CD8-positive, alpha-beta memory T cell (primary cell): ENCODE measurements around the gene REXO1. TPM values are rescaled to one million over a fixed set of nuclear protein-coding genes. Genes with fewer than 3 reads are reported as not detected.
"Not testable (repeated sequence)": the region's sequence is repeated elsewhere in the genome, so short reads cannot be mapped to it uniquely, and the experiment has no call there.

Experiments
- CTCF ChIA-PET: fragments of 350-600 bp; sonication (Branson Sonifier 250); formaldehyde crosslinking; loops from one replicate; lab custom pipeline; 2021; ENCODE audit warnings: antibody characterized with exemption; lab: Charles Lee
- POLR2A ChIA-PET: fragments of 350-600 bp; sonication (Branson Sonifier 250); formaldehyde crosslinking; loops from one replicate; lab custom pipeline; 2021; ENCODE audit warnings: antibody characterized with exemption; lab: Charles Lee
- DNase-seq, 5 donors: peaks; one replicate each; pipeline versions ENCODE4 v3.0.0 to v3.0.0-alpha.2; 2020 to 2022; ENCODE audit warnings: mixed read lengths in 1 of 5
- H3K27ac ChIP-seq: one replicate; pipeline ENCODE4 v1.7.0; 2013; ENCODE audit warnings: low read depth, mild to moderate bottlenecking, low read length, moderate library complexity
- H3K27me3 ChIP-seq: 2 replicates; pipeline ENCODE4 v1.7.0; 2013; ENCODE audit warnings: low read length, mild to moderate bottlenecking; ENCODE audit not compliant: insufficient read depth, poor library complexity, severe bottlenecking
- H3K36me3 ChIP-seq: 2 replicates; pipeline ENCODE4 v1.7.0; 2013; ENCODE audit warnings: mild to moderate bottlenecking, low read length, moderate library complexity; ENCODE audit not compliant: insufficient read depth
- H3K4me1 ChIP-seq: 2 replicates; pipeline ENCODE4 v1.7.0; 2013; ENCODE audit warnings: mild to moderate bottlenecking, low read length, moderate library complexity; ENCODE audit not compliant: insufficient read depth
- H3K4me3 ChIP-seq: 2 replicates; pipeline ENCODE4 v1.7.0; 2013; ENCODE audit warnings: mild to moderate bottlenecking, low read length
- H3K9me3 ChIP-seq: 2 replicates; pipeline ENCODE4 v1.7.0; 2013; ENCODE audit warnings: mild to moderate bottlenecking, low read length
- H3K27ac Mint-ChIP-seq, 8 donors: one replicate each; pipeline ENCODE4 v1.8.0; 2020 to 2021; ENCODE audit warnings: mixed read lengths in 8 of 8, mild to moderate bottlenecking in 6 of 8, inconsistent platforms in 3 of 8, moderate library complexity in 3 of 8
- H3K27me3 Mint-ChIP-seq, 2 donors: one replicate each; pipeline ENCODE4 v1.8.0; 2020 to 2021; ENCODE audit warnings: mixed read lengths in 2 of 2, mild to moderate bottlenecking in 1 of 2, moderate library complexity in 1 of 2
- H3K36me3 Mint-ChIP-seq, 3 donors: one replicate each; pipeline ENCODE4 v1.8.0; 2020 to 2021; ENCODE audit warnings: mixed read lengths in 3 of 3, inconsistent platforms in 1 of 3, mild to moderate bottlenecking in 1 of 3
- H3K4me1 Mint-ChIP-seq, 3 donors: one replicate each; pipeline ENCODE4 v1.8.0; 2020 to 2021; ENCODE audit warnings: mixed read lengths in 3 of 3, inconsistent platforms in 1 of 3, mild to moderate bottlenecking in 1 of 3
- H3K4me3 Mint-ChIP-seq, 7 donors: one replicate each; pipeline ENCODE4 v1.8.0; 2020 to 2021; ENCODE audit warnings: mixed read lengths in 7 of 7, mild to moderate bottlenecking in 6 of 7, moderate library complexity in 4 of 7, inconsistent platforms in 2 of 7
- H3K9me3 Mint-ChIP-seq, 5 donors: one replicate each; pipeline ENCODE4 v1.8.0; 2020 to 2022; ENCODE audit warnings: mixed read lengths in 5 of 5, mild to moderate bottlenecking in 3 of 5, moderate library complexity in 2 of 5, inconsistent platforms in 1 of 5
- polyA plus RNA-seq: library from polyadenylated mRNA; unstranded; fragments of 300-500 nt; fragmentation: Illumina TruSeq; gene quantifications from one replicate; pipeline ENCODE4 v1.2.3, GENCODE V29; 2021
- total RNA-seq, 2 experiments: library from RNA; stranded (reverse); gene quantifications; one replicate each; pipeline ENCODE4 v1.2.3, GENCODE V29; 2021

Gene REXO1
- total and polyA plus RNA-seq, 3 experiments from 2014 or later = 8.7 to 63.7 (median 61.0) TPM

DNA sequence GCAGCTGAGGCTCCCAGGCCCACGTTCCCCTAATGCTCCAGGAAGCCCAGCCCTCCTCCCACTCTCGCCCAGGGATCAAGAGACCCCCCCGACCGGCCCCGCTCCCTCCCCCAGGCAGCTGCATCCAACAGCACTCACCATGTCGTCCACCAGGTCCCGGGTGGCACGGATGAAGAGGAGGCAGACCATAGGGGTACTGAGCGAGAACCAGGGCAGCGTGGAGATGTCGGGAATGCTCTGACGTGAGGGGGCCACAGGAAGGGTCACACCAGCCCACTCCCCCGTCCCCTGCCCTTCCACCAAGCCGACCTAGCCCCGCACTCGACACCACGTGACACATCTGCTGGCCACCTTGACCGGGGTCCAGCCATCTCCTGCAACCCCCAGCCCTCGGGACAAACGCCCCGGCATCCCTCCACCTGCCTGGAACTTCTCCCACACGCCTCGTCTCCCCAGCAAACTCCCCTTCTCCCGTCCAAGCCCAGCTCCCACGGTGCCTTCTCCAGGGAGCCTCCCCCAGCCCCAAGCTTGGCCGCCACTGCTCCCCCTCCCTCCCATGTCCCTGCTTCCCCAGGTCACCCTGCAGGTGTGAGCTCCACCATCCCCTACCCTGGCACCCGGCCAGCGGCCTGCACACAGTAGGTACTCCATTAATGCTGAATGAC is 41.1 kb downstream of the REXO1 start:
- Mint-ChIP-seq H3K4me1 (peaks cover 0 to 5% (median 2%) of the 10 kb centered on the region in 3 donors), H3K36me3 (no peaks in the 10 kb centered on the region), H3K27ac (no peak overlapping the region), H3K27me3 (no peaks in the 10 kb centered on the region), H3K4me3 (no peak overlapping the region), H3K9me3 (no peaks in the 10 kb centered on the region)
- Histone ChIP-seq H3K36me3 (no peaks in the 10 kb centered on the region), H3K27me3 (no peaks in the 10 kb centered on the region), H3K27ac (no peak overlapping the region), H3K9me3 (no peaks in the 10 kb centered on the region), H3K4me1 (peaks cover 4% of the 10 kb centered on the region), H3K4me3 (no peak overlapping the region)
- ChIA-PET CTCF (interaction anchor here (1.8 kb wide), 1 partner anchor 19 kb away, joined by 5 read pairs; no protein-coding TSS in a partner anchor), POLR2A (interaction anchor here (0.6 kb wide), 1 partner anchor 105 kb away, joined by 5 read pairs; no protein-coding TSS in a partner anchor)
- no peak for DNase-seq

DNA sequence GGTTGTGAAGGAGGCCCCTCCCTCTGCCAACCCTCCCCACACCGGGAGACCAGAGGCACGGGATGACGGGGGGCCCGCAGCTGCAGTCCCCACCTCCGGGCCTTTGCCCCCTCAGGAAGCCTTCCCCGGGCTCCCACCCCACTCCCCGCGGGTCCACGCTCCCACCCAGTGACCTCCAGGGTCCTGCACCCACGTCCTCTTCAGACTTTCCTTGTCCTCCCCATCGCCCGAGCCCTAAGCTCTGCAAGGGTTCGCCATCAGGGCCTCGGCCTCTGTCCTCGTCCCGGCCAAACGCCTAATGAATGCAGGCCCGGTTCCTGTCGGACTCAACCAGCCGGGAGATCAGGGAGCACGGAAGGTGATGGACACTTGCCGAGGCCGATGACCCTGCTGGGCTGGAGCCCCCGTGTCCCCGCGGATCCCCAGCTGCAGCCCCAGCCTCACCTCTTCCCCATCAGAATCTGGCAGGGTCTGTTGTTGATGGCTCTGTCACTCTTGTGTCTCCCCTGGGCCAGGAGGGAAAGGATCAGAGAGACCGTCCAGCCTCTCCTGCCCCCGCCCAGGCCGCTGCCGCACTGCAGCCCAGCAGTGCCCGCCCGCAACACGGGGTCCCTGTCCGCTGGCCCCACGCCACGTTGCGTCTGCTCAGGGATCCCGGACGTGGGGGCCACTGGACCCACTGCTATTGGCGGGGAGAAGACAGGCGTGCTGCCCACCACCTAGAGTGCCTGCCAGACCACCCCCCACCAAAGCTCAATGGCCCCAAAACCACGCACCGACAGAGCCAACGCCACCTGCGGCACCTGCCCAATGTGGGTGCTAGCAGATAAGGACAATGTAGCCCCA is 41.9 kb downstream of the REXO1 start:
- no peaks in the 10 kb centered on the region for H3K36me3 ChIP-seq
- H3K4me3 Mint-ChIP-seq = no peak overlapping the region
- peaks cover 0 to 2% (median under 1%) of the 10 kb centered on the region in 3 donors for H3K4me1 Mint-ChIP-seq
- H3K27me3 Mint-ChIP-seq = no peaks in the 10 kb centered on the region
- no peaks in the 10 kb centered on the region for H3K9me3 Mint-ChIP-seq
- H3K27ac Mint-ChIP-seq = no peak overlapping the region
- H3K36me3 Mint-ChIP-seq = no peaks in the 10 kb centered on the region
- ChIA-PET CTCF (interaction anchor here (1.8 kb wide), 1 partner anchor 20 kb away, joined by 5 read pairs; no protein-coding TSS in a partner anchor), POLR2A (no interaction called here)
- no peaks in the 10 kb centered on the region for H3K4me1 ChIP-seq
- no peak for DNase-seq
- H3K4me3 ChIP-seq = no peak overlapping the region
- H3K9me3 ChIP-seq = no peaks in the 10 kb centered on the region
- H3K27ac ChIP-seq = no peak overlapping the region
- H3K27me3 ChIP-seq = no peaks in the 10 kb centered on the region

DNA sequence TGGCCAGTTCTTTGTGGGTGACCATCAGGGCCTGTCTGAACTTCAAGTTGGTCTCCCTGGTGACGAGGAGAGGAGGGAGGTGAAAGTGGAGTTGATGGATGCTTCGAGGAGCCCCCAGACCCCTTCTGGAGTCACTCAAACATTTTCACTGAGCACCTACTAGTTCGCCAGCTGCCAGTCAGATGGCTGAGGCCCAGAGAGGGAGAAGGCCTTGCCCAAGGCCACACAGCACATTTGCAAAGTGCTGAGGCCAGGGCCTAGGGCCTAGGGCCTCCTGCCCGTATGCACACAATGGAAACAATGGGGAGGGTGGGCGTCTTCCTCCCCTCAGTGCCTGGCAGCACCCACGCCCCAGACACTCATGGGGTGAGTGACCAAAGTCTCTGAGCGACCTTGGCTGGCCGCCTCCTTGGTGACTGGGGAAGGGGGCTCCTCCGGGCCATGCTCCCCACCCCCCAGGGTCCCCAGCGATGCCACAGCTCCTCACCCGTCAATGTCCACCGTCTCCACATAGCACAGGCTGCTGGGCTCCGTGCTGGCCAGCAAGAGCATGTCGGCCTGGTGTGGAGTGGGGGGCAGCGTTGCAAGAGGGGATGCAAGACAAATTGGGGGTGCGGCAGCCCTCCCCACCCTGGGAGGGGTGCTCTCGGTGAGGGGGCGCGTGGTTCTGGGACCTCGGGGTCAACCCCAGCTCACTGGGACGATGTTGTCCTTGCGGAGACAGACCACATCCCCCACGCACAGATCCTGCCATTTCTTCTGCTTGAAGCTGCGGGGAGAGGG is 42.7 kb downstream of the REXO1 start:
- H3K27ac Mint-ChIP-seq = no peak overlapping the region

GRCh38 chr19:1804858-1805257 is 43.4 kb downstream of the REXO1 start:
- Mint-ChIP-seq H3K4me1 (no peaks in the 10 kb centered on the region), H3K4me3 (no peak overlapping the region), H3K36me3 (peaks cover 0 to 3% (median 2%) of the 10 kb centered on the region in 3 donors), H3K27me3 (no peaks in the 10 kb centered on the region), H3K27ac (no peak overlapping the region), H3K9me3 (no peaks in the 10 kb centered on the region)
- CTCF ChIA-PET = no interaction called here
- H3K36me3 ChIP-seq = no peaks in the 10 kb centered on the region
- H3K4me3 ChIP-seq = no peak overlapping the region
- no peaks in the 10 kb centered on the region for H3K9me3 ChIP-seq
- POLR2A ChIA-PET = interaction anchor here (0.6 kb wide), 1 partner anchor 256 kb away, joined by 5 read pairs; no protein-coding TSS in a partner anchor
- H3K4me1 ChIP-seq = no peaks in the 10 kb centered on the region
- DNase-seq = no peak
- no peak overlapping the region for H3K27ac ChIP-seq
- H3K27me3 ChIP-seq = no peaks in the 10 kb centered on the region

More for the DNA sequence above, 42.7 kb downstream of the REXO1 start:
- Histone ChIP-seq H3K27me3 (no peaks in the 10 kb centered on the region), H3K27ac (no peak overlapping the region), H3K4me3 (no peak overlapping the region), H3K9me3 (no peaks in the 10 kb centered on the region), H3K4me1 (no peaks in the 10 kb centered on the region), H3K36me3 (no peaks in the 10 kb centered on the region)
- Mint-ChIP-seq H3K4me3 (no peak overlapping the region), H3K27me3 (no peaks in the 10 kb centered on the region), H3K9me3 (no peaks in the 10 kb centered on the region), H3K4me1 (no peaks in the 10 kb centered on the region), H3K36me3 (no peaks in the 10 kb centered on the region)
- DNase-seq = no peak
- ChIA-PET POLR2A (no interaction called here), CTCF (no interaction called here)

- Mint-ChIP-seq H3K9me3 (no peaks in the 10 kb centered on the region), H3K27me3 (peaks cover 2 to 5% of the 10 kb centered on the region in 2 donors), H3K36me3 (peaks cover 0 to 3% (median 2%) of the 10 kb centered on the region in 3 donors), H3K4me1 (peaks cover 0 to 5% (median 5%) of the 10 kb centered on the region in 3 donors), H3K27ac (no peak overlapping the region), H3K4me3 (no peak overlapping the region)
- Histone ChIP-seq H3K27ac (no peak overlapping the region), H3K9me3 (no peaks in the 10 kb centered on the region), H3K4me1 (peaks cover 4% of the 10 kb centered on the region), H3K27me3 (no peaks in the 10 kb centered on the region), H3K4me3 (no peak overlapping the region), H3K36me3 (no peaks in the 10 kb centered on the region)
- CTCF ChIA-PET = no interaction called here
- POLR2A ChIA-PET = no interaction called here
- no peak for DNase-seq
Measured at GRCh38 chr19:1799695-1800342, 48.5 kb downstream of the REXO1 start.

DNA sequence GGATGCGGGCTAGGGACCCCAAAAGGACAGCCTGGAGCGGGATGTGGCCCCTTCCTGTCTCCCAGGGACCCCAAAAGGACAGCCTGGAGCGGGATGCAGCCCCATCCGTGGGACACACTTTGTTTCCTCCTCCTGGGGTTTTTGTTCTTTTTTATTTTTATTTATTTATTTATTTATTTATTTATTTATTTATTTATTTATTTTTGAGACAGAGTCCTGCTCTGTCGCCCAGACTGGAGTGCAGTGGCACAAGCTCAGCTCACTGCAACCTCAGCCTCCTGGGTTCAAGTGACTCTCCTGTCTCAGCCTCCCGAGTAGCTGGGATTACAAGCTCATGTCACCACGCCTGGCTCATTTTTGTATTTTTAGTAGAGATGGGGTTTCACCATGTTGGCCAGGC is 51.0 kb downstream of the REXO1 start:
- POLR2A ChIA-PET, H3K9me3 Mint-ChIP-seq, H3K27ac ChIP-seq, H3K27ac Mint-ChIP-seq, H3K4me3 ChIP-seq, H3K4me1 ChIP-seq, H3K4me3 Mint-ChIP-seq, H3K9me3 ChIP-seq, H3K27me3 ChIP-seq, DNase-seq, H3K36me3 Mint-ChIP-seq, H3K4me1 Mint-ChIP-seq, H3K36me3 ChIP-seq: not testable (repeated sequence)
- CTCF ChIA-PET = interaction anchor here (5.8 kb wide), 1 partner anchor 29 kb away, joined by 28 read pairs; no protein-coding TSS in a partner anchor
- peaks cover 2 to 11% of the 10 kb centered on the region in 2 donors for H3K27me3 Mint-ChIP-seq

DNA sequence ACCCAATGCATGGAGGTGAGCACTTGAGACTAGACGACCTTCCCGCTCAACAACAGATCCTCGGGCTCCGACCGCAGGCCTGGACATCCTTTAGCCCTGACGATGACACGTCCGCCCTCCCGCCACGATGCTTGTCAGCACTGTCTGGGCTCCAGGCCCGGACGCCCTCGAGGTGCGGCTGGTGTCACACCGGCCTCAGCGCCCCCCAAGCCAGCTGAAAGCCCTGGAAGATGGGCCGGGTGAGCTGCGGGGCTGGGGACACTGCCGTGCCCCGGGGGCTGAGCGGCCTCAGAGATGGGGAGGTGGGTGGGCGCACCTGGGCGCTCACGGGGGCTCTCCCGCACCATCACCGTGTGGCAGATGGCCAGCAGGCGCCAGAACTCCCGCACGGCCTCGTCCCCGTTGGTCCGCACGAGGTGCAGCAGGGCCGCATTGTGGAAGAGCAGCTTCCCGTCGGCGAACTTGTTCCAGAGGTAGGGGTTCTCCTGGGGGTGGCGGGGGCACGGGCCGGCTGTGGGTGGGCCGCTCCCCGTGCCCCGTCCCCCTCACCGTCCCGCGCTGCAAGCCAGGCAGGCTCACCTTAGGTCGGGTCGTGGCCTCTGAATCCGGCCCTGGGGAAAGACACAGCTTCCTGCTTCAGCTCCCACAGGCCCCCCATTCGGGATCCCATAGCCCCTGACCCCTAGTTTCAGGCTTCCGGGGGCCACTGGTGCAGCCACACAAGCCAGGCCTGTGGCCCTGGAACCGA is 51.7 kb downstream of the REXO1 start:
- H3K4me1 Mint-ChIP-seq = peaks cover 0 to 5% (median 5%) of the 10 kb centered on the region in 3 donors
- H3K4me1 ChIP-seq = peaks cover 4% of the 10 kb centered on the region
- peaks cover 3 to 11% of the 10 kb centered on the region in 2 donors for H3K27me3 Mint-ChIP-seq
- ChIA-PET POLR2A (no interaction called here), CTCF (interaction anchor here (1.2 to 5.8 kb wide), 2 partner anchors 30 to 124 kb away, joined by 4 to 28 read pairs; no protein-coding TSS in a partner anchor)
- H3K9me3 Mint-ChIP-seq = no peaks in the 10 kb centered on the region
- H3K36me3 Mint-ChIP-seq = peaks cover 0 to 3% (median 2%) of the 10 kb centered on the region in 3 donors
- no peaks in the 10 kb centered on the region for H3K9me3 ChIP-seq
- H3K4me3 ChIP-seq = no peak overlapping the region
- H3K4me3 Mint-ChIP-seq = no peak overlapping the region
- no peak overlapping the region for H3K27ac Mint-ChIP-seq
- DNase-seq = no peak
- no peaks in the 10 kb centered on the region for H3K27me3 ChIP-seq
- no peaks in the 10 kb centered on the region for H3K36me3 ChIP-seq
- no peak overlapping the region for H3K27ac ChIP-seq
